ENCODE measurements around the gene C1orf56. TPM values are rescaled to one million over a fixed set of nuclear protein-coding genes. Genes with fewer than 3 reads are reported as not detected.

Gene C1orf56
- polyA plus RNA-seq, 4 donors: 0.67 to 7.3 (median 3.7) TPM

- peak overlapping the region in 1 of 3 donors; percentile 88 for H3K27ac ChIP-seq (ENCODE audit: low read depth in 1 of 3, low read length in 2 of 3)
- 90 to 96% (median 93%) methylated on average over 8 of the region's 8 CpGs for WGBS, 3 donors
- H3K9me3 ChIP-seq (ENCODE audit: control insufficient read depth in 2 of 2, insufficient read depth in 1 of 2, low read depth in 1 of 2, low read length in 1 of 2): no peaks in the 10 kb centered on the region
- peaks cover 9 to 57% (median 10%) of the 10 kb centered on the region in 3 donors for H3K4me1 ChIP-seq (ENCODE audit: control insufficient read depth in 3 of 3, insufficient read depth in 2 of 3, low read depth in 1 of 3, low read length in 2 of 3)
- DNase-seq (no peak), FAIRE-seq (no peak)
- peaks cover 0 to 2% (median 2%) of the 10 kb centered on the region in 3 donors for H3K36me3 ChIP-seq (ENCODE audit: control insufficient read depth in 3 of 3, insufficient read depth in 2 of 3, low read depth in 1 of 3, low read length in 3 of 3)
- peak overlapping the region in 1 of 3 donors; percentile 90 for H3K4me3 ChIP-seq (ENCODE audit: low read depth in 1 of 3, low read length in 3 of 3)
- no peaks in the 10 kb centered on the region for H3K27me3 ChIP-seq (ENCODE audit: control insufficient read depth in 3 of 3, insufficient read depth in 3 of 3, low read length in 3 of 3)
Observed at GRCh38 chr1:151009674-151010345, 37.7 kb upstream of the C1orf56 start.

DNA sequence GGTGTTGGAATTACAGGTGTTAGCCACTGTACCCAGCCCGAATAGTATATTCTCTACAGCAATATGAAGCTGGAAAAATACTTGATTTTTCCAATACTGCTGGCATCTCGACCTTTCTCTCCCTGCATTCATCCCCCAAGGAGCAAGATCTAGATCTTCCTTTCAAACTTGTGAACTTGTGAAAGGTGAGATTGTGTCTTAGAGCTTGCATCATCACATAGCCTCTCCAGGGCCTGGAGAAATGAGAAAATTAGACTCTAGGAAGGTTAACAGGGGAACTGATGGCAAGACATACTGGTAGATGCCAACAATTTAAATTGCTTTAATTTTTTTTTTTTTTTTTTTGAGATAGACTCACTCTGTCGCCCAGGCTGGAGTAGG, 37.2 kb upstream of the C1orf56 start:
- Histone ChIP-seq H3K27me3 (ENCODE audit: control insufficient read depth in 3 of 3, insufficient read depth in 3 of 3, low read length in 3 of 3) (no peaks in the 10 kb centered on the region), H3K4me1 (ENCODE audit: control insufficient read depth in 3 of 3, insufficient read depth in 2 of 3, low read depth in 1 of 3, low read length in 2 of 3) (peaks cover 9 to 54% (median 10%) of the 10 kb centered on the region in 3 donors), H3K9me3 (ENCODE audit: control insufficient read depth in 2 of 2, insufficient read depth in 1 of 2, low read depth in 1 of 2, low read length in 1 of 2) (no peaks in the 10 kb centered on the region), H3K36me3 (ENCODE audit: control insufficient read depth in 3 of 3, insufficient read depth in 2 of 3, low read depth in 1 of 3, low read length in 3 of 3) (peaks cover 0 to 2% (median 2%) of the 10 kb centered on the region in 3 donors), H3K27ac (ENCODE audit: low read depth in 1 of 3, low read length in 2 of 3) (no peak overlapping the region), H3K4me3 (ENCODE audit: low read depth in 1 of 3, low read length in 3 of 3) (no peak overlapping the region)
- WGBS, 3 donors: 78 to 92% (median 91%) methylated on average over 3 of the region's 3 CpGs
- DNase-seq: no peak
- FAIRE-seq: no peak

GRCh38 chr1:151011154-151011850, 36.2 kb upstream of the C1orf56 start:
- H3K4me1 ChIP-seq (ENCODE audit: control insufficient read depth in 3 of 3, insufficient read depth in 2 of 3, low read depth in 1 of 3, low read length in 2 of 3): peaks cover 9 to 48% (median 10%) of the 10 kb centered on the region in 3 donors
- no peak for FAIRE-seq

GRCh38 chr1:151012684-151013471, 34.7 kb upstream of the C1orf56 start:
- peaks cover 0 to 9% (median 2%) of the 10 kb centered on the region in 3 donors for H3K36me3 ChIP-seq (ENCODE audit: control insufficient read depth in 3 of 3, insufficient read depth in 2 of 3, low read depth in 1 of 3, low read length in 3 of 3)
- no peaks in the 10 kb centered on the region for H3K27me3 ChIP-seq (ENCODE audit: control insufficient read depth in 3 of 3, insufficient read depth in 3 of 3, low read length in 3 of 3)
- peak overlapping the region; percentile 71 to 82 (median 76) for H3K27ac ChIP-seq (ENCODE audit: low read depth in 1 of 3, low read length in 2 of 3)
- H3K4me1 ChIP-seq (ENCODE audit: control insufficient read depth in 3 of 3, insufficient read depth in 2 of 3, low read depth in 1 of 3, low read length in 2 of 3): peaks cover 4 to 37% (median 9%) of the 10 kb centered on the region in 3 donors
- WGBS, 3 donors: 37 to 68% (median 56%) methylated on average over 14 of the region's 14 CpGs
- no peak overlapping the region for H3K4me3 ChIP-seq (ENCODE audit: low read depth in 1 of 3, low read length in 3 of 3)
- DNase-seq: peak; percentile 92 to 94
- no peaks in the 10 kb centered on the region for H3K9me3 ChIP-seq (ENCODE audit: control insufficient read depth in 2 of 2, insufficient read depth in 1 of 2, low read depth in 1 of 2, low read length in 1 of 2)
- no peak for FAIRE-seq

More at GRCh38 chr1:151011154-151011850, 36.2 kb upstream of the C1orf56 start:
- Histone ChIP-seq H3K27me3 (ENCODE audit: control insufficient read depth in 3 of 3, insufficient read depth in 3 of 3, low read length in 3 of 3) (no peaks in the 10 kb centered on the region), H3K27ac (ENCODE audit: low read depth in 1 of 3, low read length in 2 of 3) (no peak overlapping the region), H3K36me3 (ENCODE audit: control insufficient read depth in 3 of 3, insufficient read depth in 2 of 3, low read depth in 1 of 3, low read length in 3 of 3) (peaks cover 0 to 2% (median 2%) of the 10 kb centered on the region in 3 donors), H3K9me3 (ENCODE audit: control insufficient read depth in 2 of 2, insufficient read depth in 1 of 2, low read depth in 1 of 2, low read length in 1 of 2) (no peaks in the 10 kb centered on the region), H3K4me3 (ENCODE audit: low read depth in 1 of 3, low read length in 3 of 3) (no peak overlapping the region)
- DNase-seq: no peak
- 53 to 62% (median 54%) methylated on average over 4 of the region's 4 CpGs for WGBS, 3 donors

GRCh38 chr1:151013518-151013917, 34.0 kb upstream of the C1orf56 start:
- Histone ChIP-seq H3K9me3 (ENCODE audit: control insufficient read depth in 2 of 2, insufficient read depth in 1 of 2, low read depth in 1 of 2, low read length in 1 of 2) (no peaks in the 10 kb centered on the region), H3K36me3 (ENCODE audit: control insufficient read depth in 3 of 3, insufficient read depth in 2 of 3, low read depth in 1 of 3, low read length in 3 of 3) (peaks cover 0 to 10% (median 5%) of the 10 kb centered on the region in 3 donors), H3K27ac (ENCODE audit: low read depth in 1 of 3, low read length in 2 of 3) (peak overlapping the region; percentile 57 to 82 (median 76)), H3K4me3 (ENCODE audit: low read depth in 1 of 3, low read length in 3 of 3) (no peak overlapping the region), H3K27me3 (ENCODE audit: control insufficient read depth in 3 of 3, insufficient read depth in 3 of 3, low read length in 3 of 3) (no peaks in the 10 kb centered on the region), H3K4me1 (ENCODE audit: control insufficient read depth in 3 of 3, insufficient read depth in 2 of 3, low read depth in 1 of 3, low read length in 2 of 3) (peaks cover 4 to 34% (median 9%) of the 10 kb centered on the region in 3 donors)
- DNase-seq: peak; percentile 65 to 70
- FAIRE-seq: no peak
- 12 to 41% (median 29%) methylated on average over 2 of the region's 2 CpGs for WGBS, 3 donors

DNA sequence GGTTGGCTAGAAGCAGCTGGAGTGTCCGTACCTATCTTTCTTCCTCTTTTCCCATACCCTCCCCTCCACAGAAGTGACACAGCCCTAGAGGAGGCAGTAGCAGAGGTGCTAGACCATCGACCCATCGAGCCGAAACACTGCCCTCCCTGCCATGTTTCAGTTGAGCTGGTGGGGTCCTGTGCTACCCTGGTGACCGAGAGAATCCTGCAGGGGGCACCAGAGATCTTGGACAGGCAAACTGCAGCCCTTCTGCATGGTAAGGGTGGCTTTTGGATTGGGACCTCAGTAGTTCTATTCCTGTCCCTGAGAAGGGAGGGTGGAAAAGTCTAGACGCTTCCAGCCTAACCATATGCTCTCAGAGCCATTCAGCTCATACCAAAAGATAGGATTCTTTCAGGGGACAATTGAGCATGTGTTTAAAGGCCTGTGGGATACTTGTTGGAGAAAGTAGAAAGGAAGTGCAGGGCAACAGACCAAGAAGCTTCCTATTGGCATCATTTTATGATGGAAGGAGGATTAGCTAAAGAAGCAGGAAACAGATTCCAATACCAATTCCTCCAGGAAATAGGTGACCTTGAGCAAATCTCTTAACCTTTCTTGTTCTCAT, 22.9 kb upstream of the C1orf56 start:
- 32 to 52% (median 46%) methylated on average over 6 of the region's 6 CpGs for WGBS, 3 donors
- Histone ChIP-seq H3K9me3 (ENCODE audit: control insufficient read depth in 2 of 2, insufficient read depth in 1 of 2, low read depth in 1 of 2, low read length in 1 of 2) (no peaks in the 10 kb centered on the region), H3K4me1 (ENCODE audit: control insufficient read depth in 3 of 3, insufficient read depth in 2 of 3, low read depth in 1 of 3, low read length in 2 of 3) (no peaks in the 10 kb centered on the region), H3K4me3 (ENCODE audit: low read depth in 1 of 3, low read length in 3 of 3) (no peak overlapping the region), H3K27ac (ENCODE audit: low read depth in 1 of 3, low read length in 2 of 3) (no peak overlapping the region), H3K27me3 (ENCODE audit: control insufficient read depth in 3 of 3, insufficient read depth in 3 of 3, low read length in 3 of 3) (no peaks in the 10 kb centered on the region), H3K36me3 (ENCODE audit: control insufficient read depth in 3 of 3, insufficient read depth in 2 of 3, low read depth in 1 of 3, low read length in 3 of 3) (peaks cover 0 to 51% (median 5%) of the 10 kb centered on the region in 3 donors)
- FAIRE-seq: no peak
- peak; percentile 73 to 76 for DNase-seq

GRCh38 chr1:151026460-151026859, 21.1 kb upstream of the C1orf56 start:
- no peaks in the 10 kb centered on the region for H3K4me1 ChIP-seq (ENCODE audit: control insufficient read depth in 3 of 3, insufficient read depth in 2 of 3, low read depth in 1 of 3, low read length in 2 of 3)
- DNase-seq: no peak
- H3K27ac ChIP-seq (ENCODE audit: low read depth in 1 of 3, low read length in 2 of 3): no peak overlapping the region
- H3K4me3 ChIP-seq (ENCODE audit: low read depth in 1 of 3, low read length in 3 of 3): no peak overlapping the region
- peaks cover 0 to 54% (median 11%) of the 10 kb centered on the region in 3 donors for H3K36me3 ChIP-seq (ENCODE audit: control insufficient read depth in 3 of 3, insufficient read depth in 2 of 3, low read depth in 1 of 3, low read length in 3 of 3)
- no peaks in the 10 kb centered on the region for H3K9me3 ChIP-seq (ENCODE audit: control insufficient read depth in 2 of 2, insufficient read depth in 1 of 2, low read depth in 1 of 2, low read length in 1 of 2)
- no peaks in the 10 kb centered on the region for H3K27me3 ChIP-seq (ENCODE audit: control insufficient read depth in 3 of 3, insufficient read depth in 3 of 3, low read length in 3 of 3)
- no peak for FAIRE-seq

- H3K4me3 ChIP-seq (ENCODE audit: low read depth in 1 of 3, low read length in 3 of 3): no peak overlapping the region
- WGBS, 3 donors: 98 to 100% (median 98%) methylated on average over 8 of the region's 8 CpGs
- DNase-seq: no peak
- H3K9me3 ChIP-seq (ENCODE audit: control insufficient read depth in 2 of 2, insufficient read depth in 1 of 2, low read depth in 1 of 2, low read length in 1 of 2): no peaks in the 10 kb centered on the region
- peaks cover 0 to 58% (median 14%) of the 10 kb centered on the region in 3 donors for H3K36me3 ChIP-seq (ENCODE audit: control insufficient read depth in 3 of 3, insufficient read depth in 2 of 3, low read depth in 1 of 3, low read length in 3 of 3)
- no peak for FAIRE-seq
- H3K27ac ChIP-seq (ENCODE audit: low read depth in 1 of 3, low read length in 2 of 3): no peak overlapping the region
- H3K4me1 ChIP-seq (ENCODE audit: control insufficient read depth in 3 of 3, insufficient read depth in 2 of 3, low read depth in 1 of 3, low read length in 2 of 3): no peaks in the 10 kb centered on the region
- H3K27me3 ChIP-seq (ENCODE audit: control insufficient read depth in 3 of 3, insufficient read depth in 3 of 3, low read length in 3 of 3): no peaks in the 10 kb centered on the region
Observed at GRCh38 chr1:151032164-151032563, 15.4 kb upstream of the C1orf56 start.
